ENCODE results near the gene APPBP2. TPM values are rescaled to one million over a fixed set of nuclear protein-coding genes. Genes with fewer than 3 reads are reported as not detected.

The APPBP2 gene
- total RNA-seq, 2 donors from 2014 or later, result 21.5 to 33.1 TPM

DNA sequence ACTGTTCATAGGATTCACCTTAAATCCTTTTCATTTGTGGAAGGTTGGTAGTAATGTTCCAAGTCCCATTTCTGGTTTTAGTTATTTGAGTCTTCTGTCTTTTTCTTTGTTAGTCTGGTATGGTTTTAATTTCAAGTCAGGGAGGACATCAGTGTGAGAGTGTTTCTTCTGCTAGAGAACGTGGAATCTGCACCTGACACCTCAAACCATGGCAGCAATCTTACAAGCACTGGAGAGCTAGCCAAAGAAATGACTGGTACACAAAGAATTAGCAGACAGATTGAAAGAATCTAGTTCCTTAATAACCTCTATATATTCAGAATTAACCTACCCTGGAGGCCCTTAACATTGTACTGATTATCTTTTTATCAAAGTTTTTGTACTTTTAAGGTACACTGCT lies 53.6 kb downstream of the APPBP2 start:
- DNase-seq (ENCODE audit: low spot score) (no peak), ATAC-seq (ENCODE audit: insufficient number of reproducible peaks, low FRiP score, low read depth) (no peak)
- Histone ChIP-seq H3K4me1 (ENCODE audit: control insufficient read depth in 1 of 2, low read depth in 2 of 2) (peaks cover 34 to 40% of the 10 kb centered on the region in 2 donors), H3K27me3 (replicated peaks; ENCODE audit: insufficient read depth) (no peaks in the 10 kb centered on the region), H3K9me3 (no peaks in the 10 kb centered on the region), H3K36me3 (peaks cover 2% of the 10 kb centered on the region), H3K27ac (no peak overlapping the region), H3K4me3 (no peak overlapping the region)
- no peak for TF ChIP-seq CTCF (IDR thresholded peaks at IDR 0.05)

DNA sequence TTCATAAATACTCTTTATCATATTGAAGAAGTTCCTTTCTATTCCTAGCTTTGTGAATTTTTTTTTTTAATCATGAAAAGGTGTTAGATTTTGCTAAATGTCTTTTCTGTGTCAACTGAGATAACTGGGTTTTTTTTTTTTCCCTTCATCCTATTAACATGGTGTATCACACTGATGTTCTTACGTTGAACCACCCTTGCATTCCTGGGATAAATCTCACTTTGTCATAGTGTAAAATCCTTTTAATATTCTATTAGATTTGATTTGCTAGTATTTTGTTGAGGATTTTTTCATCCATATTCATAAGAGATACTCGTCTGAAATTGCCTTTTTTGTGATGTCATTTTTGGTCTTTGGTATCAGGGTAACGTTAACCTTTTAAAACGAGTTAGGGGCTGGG lies 54.6 kb downstream of the APPBP2 start:
- Histone ChIP-seq H3K36me3 (peaks cover 4% of the 10 kb centered on the region), H3K27me3 (replicated peaks; ENCODE audit: insufficient read depth) (no peaks in the 10 kb centered on the region), H3K27ac (no peak overlapping the region), H3K4me1 (ENCODE audit: control insufficient read depth in 1 of 2, low read depth in 2 of 2) (peaks cover 37 to 44% of the 10 kb centered on the region in 2 donors), H3K4me3 (no peak overlapping the region), H3K9me3 (no peaks in the 10 kb centered on the region)
- DNase-seq (ENCODE audit: low spot score) (no peak), ATAC-seq (ENCODE audit: insufficient number of reproducible peaks, low FRiP score, low read depth) (no peak)
- no peak for TF ChIP-seq CTCF (IDR thresholded peaks at IDR 0.05)

DNA sequence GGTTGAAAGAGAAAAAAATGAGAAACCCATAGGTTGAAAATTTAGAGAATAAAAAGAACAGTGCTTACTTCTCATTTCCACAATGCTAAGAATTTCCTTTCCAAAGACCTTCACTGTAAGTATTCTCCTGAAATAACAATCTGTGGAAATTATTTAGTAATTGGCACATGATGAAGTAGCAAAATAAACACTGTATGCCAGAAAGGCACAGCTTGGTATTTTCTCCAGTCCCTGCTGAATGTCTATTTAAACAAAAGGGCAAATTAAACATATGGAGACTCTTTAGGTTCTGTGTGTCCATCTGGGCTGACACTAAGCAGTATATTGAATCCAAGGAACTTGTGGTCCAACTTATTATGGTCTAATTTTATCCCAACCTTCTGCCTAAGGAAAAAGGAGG lies 57.7 kb downstream of the APPBP2 start:
- no peaks in the 10 kb centered on the region for H3K27me3 ChIP-seq (replicated peaks; ENCODE audit: insufficient read depth)
- H3K9me3 ChIP-seq, result no peaks in the 10 kb centered on the region
- peaks cover 37 to 45% of the 10 kb centered on the region in 2 donors for H3K4me1 ChIP-seq (ENCODE audit: control insufficient read depth in 1 of 2, low read depth in 2 of 2)
- peaks cover 10% of the 10 kb centered on the region for H3K36me3 ChIP-seq
- H3K4me3 ChIP-seq, result no peak overlapping the region
- ATAC-seq (ENCODE audit: insufficient number of reproducible peaks, low FRiP score, low read depth), result no peak
- no peak overlapping the region for H3K27ac ChIP-seq
- no peak for DNase-seq (ENCODE audit: low spot score)
- no peak for TF ChIP-seq CTCF (IDR thresholded peaks at IDR 0.05)

DNA sequence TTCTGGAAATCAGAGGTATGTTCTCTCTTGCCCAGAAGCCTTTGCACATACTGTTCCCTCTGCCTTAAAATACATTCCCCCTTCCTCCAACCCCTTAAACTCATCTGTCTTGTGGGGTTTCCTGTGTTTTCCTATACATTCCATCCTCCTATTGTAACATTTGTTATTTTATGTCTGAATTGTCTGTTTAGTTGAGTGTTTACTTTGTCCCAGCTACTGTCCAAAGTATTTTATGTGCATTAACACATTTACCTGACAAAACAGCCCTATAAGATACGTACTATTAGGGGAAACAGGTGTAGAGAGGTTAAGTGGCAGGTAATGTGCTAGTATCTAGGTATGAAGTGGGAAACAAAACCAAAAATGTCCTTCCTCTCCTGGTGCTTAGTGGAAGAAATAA lies 61.7 kb downstream of the APPBP2 start:
- ATAC-seq (ENCODE audit: insufficient number of reproducible peaks, low FRiP score, low read depth), result no peak
- Histone ChIP-seq H3K27me3 (replicated peaks; ENCODE audit: insufficient read depth) (no peaks in the 10 kb centered on the region), H3K4me1 (ENCODE audit: control insufficient read depth in 1 of 2, low read depth in 2 of 2) (peaks cover 31 to 39% of the 10 kb centered on the region in 2 donors), H3K4me3 (no peak overlapping the region), H3K36me3 (peaks cover 26% of the 10 kb centered on the region), H3K9me3 (no peaks in the 10 kb centered on the region), H3K27ac (no peak overlapping the region)
- DNase-seq (ENCODE audit: low spot score), result no peak
- TF ChIP-seq CTCF (IDR thresholded peaks at IDR 0.05), result no peak

DNA sequence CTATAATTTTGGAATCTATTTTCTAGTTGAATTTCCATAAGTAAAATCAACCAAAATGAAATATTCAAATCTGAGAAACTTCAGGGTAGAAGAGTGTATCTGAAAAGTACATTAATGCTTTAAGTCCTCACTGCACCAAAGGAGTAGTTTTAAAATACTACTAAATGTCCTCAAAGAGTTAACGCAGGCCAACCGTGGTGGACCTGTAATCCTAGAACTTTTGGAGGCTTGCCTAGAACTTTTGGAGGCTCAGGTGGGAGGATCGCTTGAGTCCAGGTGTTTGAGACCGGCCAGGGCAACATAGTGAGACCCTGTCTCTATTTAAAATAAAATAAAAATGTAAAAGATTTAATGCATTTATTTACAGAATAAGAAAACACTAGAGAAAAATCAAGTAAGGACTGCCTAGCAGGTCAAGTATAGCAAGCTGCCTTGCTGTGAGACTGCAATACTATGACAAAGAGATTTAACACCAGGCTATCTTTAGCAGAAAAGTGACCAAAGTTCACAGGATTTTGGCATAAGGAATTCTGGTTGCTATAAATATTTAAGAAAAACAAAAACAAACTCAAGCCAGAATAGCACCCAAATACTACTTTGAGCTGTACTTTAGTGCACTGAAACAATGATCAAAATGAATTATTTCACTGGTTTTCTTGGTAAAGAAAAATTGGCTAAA lies 62.7 kb downstream of the APPBP2 start:
- no peaks in the 10 kb centered on the region for H3K27me3 ChIP-seq (replicated peaks; ENCODE audit: insufficient read depth)
- H3K9me3 ChIP-seq, result no peaks in the 10 kb centered on the region
- H3K4me1 ChIP-seq (ENCODE audit: control insufficient read depth in 1 of 2, low read depth in 2 of 2), result peaks cover 22 to 29% of the 10 kb centered on the region in 2 donors
- peak overlapping the region; percentile 67 to 76 for H3K27ac ChIP-seq
- H3K36me3 ChIP-seq, result peaks cover 31% of the 10 kb centered on the region
- no peak for DNase-seq (ENCODE audit: low spot score)
- TF ChIP-seq CTCF (IDR thresholded peaks at IDR 0.05), result no peak
- no peak overlapping the region for H3K4me3 ChIP-seq
- ATAC-seq (ENCODE audit: insufficient number of reproducible peaks, low FRiP score, low read depth), result peak; percentile 50

Measured in thoracic aorta (tissue), 2 donors.